Ovary (tissue), 9 donors: ENCODE data around the gene CACNB2. TPM values are rescaled to one million over a fixed set of nuclear protein-coding genes. Genes with fewer than 3 reads are reported as not detected.

ENCODE experiments used
- DNase-seq, 5 donors: peaks; one replicate each; pipeline ENCODE4 v3.0.0-alpha.2; 2019 to 2020
- H3K27ac ChIP-seq, 2 donors: fragments of 200-600 bp; one replicate each; pipeline versions ENCODE4 v1.5.1 to v1.8.0; 2019 to 2022
- H3K27me3 ChIP-seq: fragments of 200-600 bp; one replicate; pipeline ENCODE4 v1.8.0; 2022
- H3K36me3 ChIP-seq: fragments of 200-600 bp; sonication (generic); one replicate; pipeline ENCODE4 v1.5.1; 2019
- H3K4me1 ChIP-seq: one replicate; pipeline ENCODE4 v1.8.1; 2013; ENCODE audit warnings: mild to moderate bottlenecking, moderate library complexity; ENCODE audit not compliant: insufficient read depth
- H3K4me3 ChIP-seq: fragments of 200-600 bp; sonication (generic); one replicate; pipeline ENCODE4 v1.5.1; 2017
- H3K9me3 ChIP-seq, 2 donors: fragments of 200-600 bp in 1 of 2; sonication (generic) in 1 of 2; one replicate each; pipeline versions ENCODE4 v1.5.1 to v1.8.1; 2013 to 2019; ENCODE audit warnings: mild to moderate bottlenecking in 1 of 2, moderate library complexity in 1 of 2
- EP300 ChIP-seq: sonication (generic); formaldehyde crosslinking; IDR thresholded peaks from one replicate; pipeline ENCODE4 v1.6.1; 2017; ENCODE audit warnings: antibody characterized with exemption
- POLR2A ChIP-seq: fragments of 450-650 bp; IDR thresholded peaks from one replicate; pipeline ENCODE4 v1.6.1; 2017; ENCODE audit warnings: antibody characterized with exemption, mild to moderate bottlenecking, moderate library complexity
- WGBS, 3 donors: extraction: QIAGEN DNeasy Blood & Tissue Kit in 1 of 3; methylation state at CpG; one replicate each; pipeline versions ENCODE4 v1.1.5 to v1.1.7; 2013 to 2017; 5-methylcytosine and 5-hydroxymethylcytosine counted together
- intact Hi-C, 4 donors: fragments of 100-400 bp; cut with DNase I; formaldehyde crosslinking; loops; one replicate each; pipeline versions ENCODE4 v1.11.0 to v1.15.1; 2022 to 2023
- polyA plus RNA-seq, 2 donors: library from polyadenylated mRNA; stranded (reverse); fragments of 200-250 nt in 1 of 2; fragments of 350-450 nt in 1 of 2; fragmentation: Illumina TruSeq in 1 of 2; extraction: RNeasy Lipid Tissue Mini Kit (QIAGEN cat#74804) in 1 of 2; gene quantifications; one replicate each; pipeline ENCODE4 v1.2.3, GENCODE V29; 2013 to 2014
- total RNA-seq, 7 donors: library from RNA; depleted of rRNA in 2 of 7; stranded (reverse); fragments of >200 nt in 2 of 7; fragmentation: NEBNext Ultra II Directional in 3 of 7; extraction: Animal tissue kit (Norgen Biotek cat#: 25700) in 3 of 7; gene quantifications; one replicate each; pipeline versions ENCODE4 v1.1.0 to v1.2.4, GENCODE V29; 2016 to 2023
- TF ChIP-seq, protein P1 (sequence below), 3 donors: fragments of 450-650 bp in 2 of 3; fragments of 200-600 bp in 1 of 3; IDR thresholded peaks; one replicate each; pipeline versions ENCODE4 v1.5.1 to v1.8.0; 2016 to 2022; ENCODE audit warnings: antibody characterized with exemption in 3 of 3, mild to moderate bottlenecking in 1 of 3
- donor health status: DM: no; HTN: no; CAD: no; lungs with moderate emphysema.
- donor health status: DM: no; HTN: no; CAD: no.
- donor health status: Bipolar disorder and iron deficiency.
- donor health status: DM: yes; HTN: yes; CAD: no.
- donor health status: DM: no; HTN: no; CAD: no.
- donor health status: DM: yes; HTN: yes; CAD: no.

The CACNB2 gene
- total and polyA plus RNA-seq, 9 donors = 8.9 to 60.9 (median 23.8) TPM

GRCh38 chr10:18303851-18304801 is 163.9 kb downstream of the CACNB2 start:
- intact Hi-C loops = no loop called here
- no peak overlapping the region for H3K4me3 ChIP-seq
- 46 to 55% (median 47%) methylated on average over 12 of the region's 12 CpGs for WGBS, 3 donors
- H3K4me1 ChIP-seq = peaks cover 9% of the 10 kb centered on the region
- H3K36me3 ChIP-seq = no peaks in the 10 kb centered on the region
- TF ChIP-seq POLR2A (no peak), EP300 (no peak)
- TF ChIP-seq, protein P1, sequence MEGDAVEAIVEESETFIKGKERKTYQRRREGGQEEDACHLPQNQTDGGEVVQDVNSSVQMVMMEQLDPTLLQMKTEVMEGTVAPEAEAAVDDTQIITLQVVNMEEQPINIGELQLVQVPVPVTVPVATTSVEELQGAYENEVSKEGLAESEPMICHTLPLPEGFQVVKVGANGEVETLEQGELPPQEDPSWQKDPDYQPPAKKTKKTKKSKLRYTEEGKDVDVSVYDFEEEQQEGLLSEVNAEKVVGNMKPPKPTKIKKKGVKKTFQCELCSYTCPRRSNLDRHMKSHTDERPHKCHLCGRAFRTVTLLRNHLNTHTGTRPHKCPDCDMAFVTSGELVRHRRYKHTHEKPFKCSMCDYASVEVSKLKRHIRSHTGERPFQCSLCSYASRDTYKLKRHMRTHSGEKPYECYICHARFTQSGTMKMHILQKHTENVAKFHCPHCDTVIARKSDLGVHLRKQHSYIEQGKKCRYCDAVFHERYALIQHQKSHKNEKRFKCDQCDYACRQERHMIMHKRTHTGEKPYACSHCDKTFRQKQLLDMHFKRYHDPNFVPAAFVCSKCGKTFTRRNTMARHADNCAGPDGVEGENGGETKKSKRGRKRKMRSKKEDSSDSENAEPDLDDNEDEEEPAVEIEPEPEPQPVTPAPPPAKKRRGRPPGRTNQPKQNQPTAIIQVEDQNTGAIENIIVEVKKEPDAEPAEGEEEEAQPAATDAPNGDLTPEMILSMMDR (IDR thresholded peaks at IDR 0.05) = no peak
- no peaks in the 10 kb centered on the region for H3K9me3 ChIP-seq
- no peaks in the 10 kb centered on the region for H3K27me3 ChIP-seq
- H3K27ac ChIP-seq = peak overlapping the region in 1 of 2 donors; percentile 47
- peak; percentile 49 to 72 (median 60) for DNase-seq

GRCh38 chr10:18306031-18306430 is 165.8 kb downstream of the CACNB2 start:
- intact Hi-C loops = no loop called here

DNA sequence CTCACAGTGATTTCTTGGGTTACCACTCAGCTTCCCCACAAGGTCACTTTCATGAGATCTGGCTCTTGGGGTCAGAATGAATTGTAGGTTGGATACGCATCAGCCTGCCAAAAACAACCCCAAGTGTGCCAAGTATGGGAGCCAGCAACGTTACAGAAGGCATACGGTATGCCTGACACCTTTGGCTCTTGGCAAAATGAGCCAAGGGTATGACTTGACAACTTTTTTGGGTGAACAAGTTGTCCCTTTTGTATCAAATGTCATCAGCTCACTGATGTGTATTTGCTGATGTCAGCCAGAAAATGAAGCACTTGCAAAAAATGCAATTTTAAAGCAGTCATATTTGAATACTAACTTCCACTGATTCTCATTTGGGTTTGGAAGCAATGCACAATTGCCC is 168.4 kb downstream of the CACNB2 start:
- no peak for TF ChIP-seq POLR2A
- no peak for TF ChIP-seq EP300
- TF ChIP-seq, protein P1 (IDR thresholded peaks at IDR 0.05) = no peak
- WGBS, 3 donors = 10 to 22% (median 12%) methylated on average over 3 of the region's 3 CpGs
- Histone ChIP-seq H3K4me1 (peaks cover 9% of the 10 kb centered on the region), H3K4me3 (no peak overlapping the region), H3K9me3 (no peaks in the 10 kb centered on the region), H3K27ac (no peak overlapping the region), H3K27me3 (no peaks in the 10 kb centered on the region), H3K36me3 (no peaks in the 10 kb centered on the region)
- DNase-seq = peak in 2 of 5 donors; percentile 40 to 57
- intact Hi-C loops = no loop called here

More at GRCh38 chr10:18306031-18306430, 165.8 kb downstream of the CACNB2 start:
- peaks cover 9% of the 10 kb centered on the region for H3K4me1 ChIP-seq
- TF ChIP-seq EP300 (no peak), POLR2A (no peak)
- TF ChIP-seq, protein P1 (IDR thresholded peaks at IDR 0.05) = no peak
- DNase-seq = no peak
- H3K9me3 ChIP-seq = no peaks in the 10 kb centered on the region
- H3K36me3 ChIP-seq = no peaks in the 10 kb centered on the region
- peak overlapping the region in 1 of 2 donors; percentile 28 for H3K27ac ChIP-seq
- 85 to 93% (median 91%) methylated on average over 3 of the region's 3 CpGs for WGBS, 3 donors
- no peaks in the 10 kb centered on the region for H3K27me3 ChIP-seq
- no peak overlapping the region for H3K4me3 ChIP-seq

DNA sequence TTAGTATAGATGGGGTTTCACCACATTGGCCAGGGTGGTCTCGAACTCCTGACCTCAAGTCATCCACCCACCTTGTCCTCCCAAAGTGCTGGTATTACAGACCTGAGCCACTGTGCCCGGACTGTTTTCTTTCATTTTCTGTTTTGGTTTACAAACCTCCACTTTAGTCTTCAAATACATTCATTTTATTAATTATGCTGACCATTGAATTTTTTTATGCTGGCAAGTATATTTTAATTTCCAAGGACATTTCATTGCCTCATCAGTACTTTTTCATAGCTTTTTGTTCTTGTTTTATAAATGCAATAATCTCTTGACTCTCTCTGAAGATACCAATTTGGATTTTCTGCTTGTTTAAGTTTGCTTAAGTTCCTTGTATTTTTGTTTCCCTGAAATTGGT is 170.5 kb downstream of the CACNB2 start:
- Histone ChIP-seq H3K4me1 (peaks cover 6% of the 10 kb centered on the region), H3K36me3 (no peaks in the 10 kb centered on the region), H3K4me3 (no peak overlapping the region), H3K27me3 (no peaks in the 10 kb centered on the region), H3K27ac (peak overlapping the region in 1 of 2 donors; percentile 35), H3K9me3 (no peaks in the 10 kb centered on the region)
- TF ChIP-seq EP300 (no peak), POLR2A (no peak)
- TF ChIP-seq, protein P1 (IDR thresholded peaks at IDR 0.05) = no peak
- DNase-seq = no peak
- WGBS, 3 donors = 92 to 97% (median 92%) methylated on average over 2 of the region's 2 CpGs
- intact Hi-C loops = no loop called here
